IPS-18a (cell line): ENCODE results near the gene SLC30A3.
"Not testable (repeated sequence)": the region's sequence is repeated elsewhere in the genome, so short reads cannot be mapped to it uniquely, and the experiment has no call there.

Experiments
- H3K27ac ChIP-seq: one replicate; pipeline ENCODE4 v1.5.1; 2013; ENCODE audit warnings: low read length
- H3K27me3 ChIP-seq: one replicate; pipeline ENCODE4 v1.6.1; 2013; ENCODE audit warnings: mild to moderate bottlenecking, low read length; ENCODE audit not compliant: control insufficient read depth, insufficient read depth
- H3K36me3 ChIP-seq: one replicate; pipeline ENCODE4 v1.6.1; 2013; ENCODE audit warnings: low read depth, low read length; ENCODE audit not compliant: control insufficient read depth
- H3K4me1 ChIP-seq: one replicate; pipeline ENCODE4 v1.6.1; 2013; ENCODE audit warnings: low read depth, low read length; ENCODE audit not compliant: control insufficient read depth
- H3K4me3 ChIP-seq: one replicate; pipeline ENCODE4 v1.5.1; 2013; ENCODE audit warnings: low read length
- H3K9ac ChIP-seq: one replicate; pipeline ENCODE4 v1.6.1; 2013; ENCODE audit warnings: mild to moderate bottlenecking, low read length, moderate library complexity
- H3K9me3 ChIP-seq: one replicate; pipeline ENCODE4 v1.6.1; 2013; ENCODE audit warnings: low read depth, low read length; ENCODE audit not compliant: control insufficient read depth

Gene SLC30A3

GRCh38 chr2:27282892-27283291 is 20.0 kb upstream of the SLC30A3 start:
- Histone ChIP-seq H3K4me1 (peaks cover 22% of the 10 kb centered on the region), H3K9me3 (no peaks in the 10 kb centered on the region), H3K36me3 (no peaks in the 10 kb centered on the region), H3K9ac (peak overlapping the region; percentile 25), H3K27ac (no peak overlapping the region), H3K27me3 (peaks cover 20% of the 10 kb centered on the region), H3K4me3 (peak overlapping the region; percentile 48)

GRCh38 chr2:27281855-27282559 is 19.2 kb upstream of the SLC30A3 start, which contains the start of gene TRIM54:
TRIM54 (plus strand) TSS chr2:27282429; CDS start chr2:27282732, 303 bp downstream.
- Histone ChIP-seq H3K27ac (no peak within 1 kb of the TSS), H3K36me3 (no peaks in the 10 kb centered on the region), H3K9me3 (no peaks in the 10 kb centered on the region), H3K9ac (peak within 1 kb of the TSS; percentile 25), H3K4me3 (peak within 1 kb of the TSS; percentile 48), H3K4me1 (peaks cover 22% of the 10 kb centered on the region), H3K27me3 (peaks cover 20% of the 10 kb centered on the region)

GRCh38 chr2:27281442-27281841 is 18.6 kb upstream of the SLC30A3 start:
- Histone ChIP-seq H3K4me3 (no peak overlapping the region), H3K36me3 (no peaks in the 10 kb centered on the region), H3K27me3 (peaks cover 20% of the 10 kb centered on the region), H3K9me3 (no peaks in the 10 kb centered on the region), H3K4me1 (peaks cover 22% of the 10 kb centered on the region), H3K9ac (no peak overlapping the region), H3K27ac (no peak overlapping the region)

GRCh38 chr2:27280826-27281225 is 18.0 kb upstream of the SLC30A3 start:
- Histone ChIP-seq H3K9ac (no peak overlapping the region), H3K27me3 (peaks cover 20% of the 10 kb centered on the region), H3K9me3 (no peaks in the 10 kb centered on the region), H3K4me1 (peaks cover 22% of the 10 kb centered on the region), H3K4me3 (no peak overlapping the region), H3K27ac (no peak overlapping the region), H3K36me3 (no peaks in the 10 kb centered on the region)

- Histone ChIP-seq H3K4me1 (peaks cover 16% of the 10 kb centered on the region), H3K9me3 (no peaks in the 10 kb centered on the region), H3K27ac (no peak overlapping the region), H3K36me3 (no peaks in the 10 kb centered on the region), H3K27me3 (peaks cover 14% of the 10 kb centered on the region), H3K9ac (no peak overlapping the region), H3K4me3 (no peak overlapping the region)
Observed at GRCh38 chr2:27278010-27278409, 15.2 kb upstream of the SLC30A3 start.

GRCh38 chr2:27275211-27276150 is 12.6 kb upstream of the SLC30A3 start, which contains the start of gene DNAJC5G:
DNAJC5G (plus strand) TSS chr2:27275433; CDS start chr2:27276729, 1,296 bp downstream.
- Histone ChIP-seq H3K9ac (no peak within 1 kb of the TSS), H3K27me3 (no peaks in the 10 kb centered on the region), H3K9me3 (no peaks in the 10 kb centered on the region), H3K27ac (no peak within 1 kb of the TSS), H3K4me3 (no peak within 1 kb of the TSS), H3K4me1 (no peaks in the 10 kb centered on the region), H3K36me3 (no peaks in the 10 kb centered on the region)

GRCh38 chr2:27272537-27273522 is 10.0 kb upstream of the SLC30A3 start:
- not testable (repeated sequence) for H3K9ac ChIP-seq, H3K36me3 ChIP-seq, H3K27me3 ChIP-seq, H3K4me3 ChIP-seq, H3K27ac ChIP-seq, H3K9me3 ChIP-seq, H3K4me1 ChIP-seq

- Histone ChIP-seq H3K4me1 (no peaks in the 10 kb centered on the region), H3K36me3 (no peaks in the 10 kb centered on the region), H3K27me3 (peaks cover 6% of the 10 kb centered on the region), H3K4me3 (no peak overlapping the region), H3K27ac (no peak overlapping the region), H3K9ac (no peak overlapping the region), H3K9me3 (no peaks in the 10 kb centered on the region)
Observed at GRCh38 chr2:27271631-27272340, 8.9 kb upstream of the SLC30A3 start.

GRCh38 chr2:27270670-27271069 is 7.8 kb upstream of the SLC30A3 start:
- Histone ChIP-seq H3K9ac (no peak overlapping the region), H3K27me3 (peaks cover 17% of the 10 kb centered on the region), H3K36me3 (no peaks in the 10 kb centered on the region), H3K9me3 (no peaks in the 10 kb centered on the region), H3K4me3 (no peak overlapping the region), H3K27ac (no peak overlapping the region), H3K4me1 (no peaks in the 10 kb centered on the region)

- no peak overlapping the region for H3K9ac ChIP-seq
- no peak overlapping the region for H3K27ac ChIP-seq
- H3K4me1 ChIP-seq = no peaks in the 10 kb centered on the region
- no peak overlapping the region for H3K4me3 ChIP-seq
- no peaks in the 10 kb centered on the region for H3K9me3 ChIP-seq
- H3K36me3 ChIP-seq = no peaks in the 10 kb centered on the region
- peaks cover 23% of the 10 kb centered on the region for H3K27me3 ChIP-seq
Observed at GRCh38 chr2:27270131-27270530, 7.3 kb upstream of the SLC30A3 start.
